Hypothalamus (tissue), 51 donors: ENCODE data around the gene GCLM.
"Not testable (repeated sequence)": the region's sequence is repeated elsewhere in the genome, so short reads cannot be mapped to it uniquely, and the experiment has no call there.

Source experiments
- DNase-seq, 51 donors: peaks; one replicate each; lab custom pipeline; 2025; lab: John Stamatoyannopoulos, UW

The GCLM gene

GRCh38 chr1:93909146-93910050 lies at the start of gene GCLM:
Gene GCLM (minus strand): TSS chr1:93909430. CDS start chr1:93909163, 267 bp downstream.
- peak; percentile 21 to 91 (median 79) for DNase-seq

- no peak for DNase-seq
Observed at GRCh38 chr1:93958726-93959100, 49.5 kb upstream of the GCLM start.

GRCh38 chr1:93958032-93958725 lies 48.9 kb upstream of the GCLM start:
- DNase-seq: no peak

- no peak for DNase-seq
Observed at GRCh38 chr1:93955765-93956164, 46.5 kb upstream of the GCLM start.

- not testable (repeated sequence) for DNase-seq
Observed at GRCh38 chr1:93947002-93947686, 37.9 kb upstream of the GCLM start.

- no peak for DNase-seq
Observed at GRCh38 chr1:93938461-93939145, 29.4 kb upstream of the GCLM start.

- no peak for DNase-seq
Observed at GRCh38 chr1:93937997-93938396, 28.8 kb upstream of the GCLM start.

GRCh38 chr1:93925206-93925605 lies 16.0 kb upstream of the GCLM start:
- DNase-seq: no peak

- no peak for DNase-seq
Observed at GRCh38 chr1:93919780-93920179, 10.6 kb upstream of the GCLM start.

- DNase-seq: no peak
Observed at GRCh38 chr1:93917302-93917701, 8.1 kb upstream of the GCLM start.

- DNase-seq: not testable (repeated sequence)
Observed at GRCh38 chr1:93910880-93911279, 1.6 kb upstream of the GCLM start.

GRCh38 chr1:93910305-93910704 lies 1.1 kb upstream of the GCLM start:
- no peak for DNase-seq

- DNase-seq: peak in 23 of 51 donors; percentile 3 to 52 (median 24)
Observed at GRCh38 chr1:93908394-93909145, 660 bp downstream of the GCLM start.

- DNase-seq: peak in 5 of 51 donors; percentile 0 to 8 (median 3)
Observed at GRCh38 chr1:93907718-93908117, 1.5 kb downstream of the GCLM start.

GRCh38 chr1:93906480-93906879 lies 2.8 kb downstream of the GCLM start:
- DNase-seq: no peak

- no peak for DNase-seq
Observed at GRCh38 chr1:93905734-93906133, 3.5 kb downstream of the GCLM start.

GRCh38 chr1:93905051-93905450 lies 4.2 kb downstream of the GCLM start:
- no peak for DNase-seq

- no peak for DNase-seq
Observed at GRCh38 chr1:93904228-93904627, 5.0 kb downstream of the GCLM start.

- DNase-seq: no peak
Observed at GRCh38 chr1:93900723-93901504, 8.3 kb downstream of the GCLM start.
